Measurements from ENCODE around the gene IGFLR1.

Gene IGFLR1

DNA sequence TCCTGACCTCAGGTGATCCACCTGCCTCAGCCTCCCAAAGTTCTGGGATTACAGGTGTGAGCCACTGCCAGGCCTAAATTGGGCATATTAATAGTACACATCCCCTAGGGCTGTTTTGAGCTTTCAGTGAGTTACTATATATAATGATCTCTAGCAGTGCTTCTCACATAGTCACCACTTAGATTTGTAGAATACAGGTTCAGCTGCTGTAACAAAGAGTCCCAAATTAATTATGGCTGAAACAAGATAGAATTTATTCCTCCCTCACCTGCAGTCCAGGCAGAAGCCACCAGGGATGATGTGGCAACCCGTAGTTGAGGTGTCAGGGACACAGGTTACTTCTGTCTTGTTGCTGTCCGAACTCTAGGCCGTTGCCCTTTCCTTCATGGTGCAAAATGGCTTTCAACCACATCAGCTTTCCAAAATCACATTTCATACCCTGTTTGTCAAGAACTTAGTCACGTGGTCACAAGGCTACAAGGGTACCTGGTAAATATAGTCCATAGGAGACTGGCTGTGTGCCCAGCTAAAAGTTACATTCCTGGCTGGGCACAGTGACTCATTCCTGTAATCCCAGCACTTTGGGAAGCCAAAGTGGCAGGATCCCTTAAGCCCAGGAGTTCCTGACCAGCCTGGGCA is 18.6 kb upstream of the IGFLR1 start:
- Histone ChIP-seq H3K9me3 (ENCODE audit: low read length) (no peaks in the 10 kb centered on the region), H4K20me1 (ENCODE audit: insufficient read depth, low read length) (no peaks in the 10 kb centered on the region), H3K9ac (ENCODE audit: low read length) (no peak overlapping the region), H3K4me3 (ENCODE audit: low read depth, low read length, poor library complexity, severe bottlenecking) (no peak overlapping the region), H3K36me3 (ENCODE audit: insufficient read depth, low read length) (peaks cover 35% of the 10 kb centered on the region), H3K27ac (ENCODE audit: low read depth, low read length, poor library complexity, severe bottlenecking) (no peak overlapping the region), H3K27me3 (ENCODE audit: insufficient read depth, low read length) (no peaks in the 10 kb centered on the region), H3F3A (ENCODE audit: insufficient read depth, low read length) (no peaks in the 10 kb centered on the region), H3K9me2 (ENCODE audit: low read depth, low read length) (no peaks in the 10 kb centered on the region), H3K4me1 (ENCODE audit: insufficient read depth, low read length, severe bottlenecking) (peaks cover 21% of the 10 kb centered on the region), H3K4me2 (ENCODE audit: low read length) (no peak overlapping the region), H2AFZ (ENCODE audit: low read length) (no peak overlapping the region), H3K79me2 (ENCODE audit: insufficient read depth, low read length) (no peaks in the 10 kb centered on the region)
- no peak for TF ChIP-seq EZH2 (IDR thresholded peaks at IDR 0.05; ENCODE audit: borderline replicate concordance, low read length)
- TF ChIP-seq, protein P1, sequence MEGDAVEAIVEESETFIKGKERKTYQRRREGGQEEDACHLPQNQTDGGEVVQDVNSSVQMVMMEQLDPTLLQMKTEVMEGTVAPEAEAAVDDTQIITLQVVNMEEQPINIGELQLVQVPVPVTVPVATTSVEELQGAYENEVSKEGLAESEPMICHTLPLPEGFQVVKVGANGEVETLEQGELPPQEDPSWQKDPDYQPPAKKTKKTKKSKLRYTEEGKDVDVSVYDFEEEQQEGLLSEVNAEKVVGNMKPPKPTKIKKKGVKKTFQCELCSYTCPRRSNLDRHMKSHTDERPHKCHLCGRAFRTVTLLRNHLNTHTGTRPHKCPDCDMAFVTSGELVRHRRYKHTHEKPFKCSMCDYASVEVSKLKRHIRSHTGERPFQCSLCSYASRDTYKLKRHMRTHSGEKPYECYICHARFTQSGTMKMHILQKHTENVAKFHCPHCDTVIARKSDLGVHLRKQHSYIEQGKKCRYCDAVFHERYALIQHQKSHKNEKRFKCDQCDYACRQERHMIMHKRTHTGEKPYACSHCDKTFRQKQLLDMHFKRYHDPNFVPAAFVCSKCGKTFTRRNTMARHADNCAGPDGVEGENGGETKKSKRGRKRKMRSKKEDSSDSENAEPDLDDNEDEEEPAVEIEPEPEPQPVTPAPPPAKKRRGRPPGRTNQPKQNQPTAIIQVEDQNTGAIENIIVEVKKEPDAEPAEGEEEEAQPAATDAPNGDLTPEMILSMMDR (IDR thresholded peaks at IDR 0.05; ENCODE audit: low read length) = no peak

DNA sequence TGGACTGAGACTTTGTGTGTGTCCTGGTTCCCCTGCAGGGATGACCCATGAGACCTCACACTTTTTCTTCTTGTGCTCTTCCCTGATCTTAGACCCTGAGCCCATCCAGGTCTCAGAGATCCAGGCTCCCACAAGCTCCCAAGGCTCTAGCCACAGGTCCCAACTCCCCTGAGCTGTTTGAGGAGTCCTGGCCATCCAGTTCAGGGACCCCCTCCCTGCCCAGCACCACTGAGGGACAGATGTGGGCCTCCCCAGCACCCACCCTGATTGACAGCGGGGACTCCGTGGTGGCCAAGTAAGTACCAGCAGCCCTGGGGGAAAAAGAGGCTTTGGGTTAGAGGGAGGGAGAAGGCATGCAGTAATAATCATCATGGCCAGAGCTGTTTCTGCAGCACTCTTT is 17.4 kb upstream of the IGFLR1 start:
- H3K4me3 ChIP-seq (ENCODE audit: low read depth, low read length, poor library complexity, severe bottlenecking) = peak overlapping the region; percentile 92
- H3F3A ChIP-seq (ENCODE audit: insufficient read depth, low read length) = no peaks in the 10 kb centered on the region
- H3K27me3 ChIP-seq (ENCODE audit: insufficient read depth, low read length) = no peaks in the 10 kb centered on the region
- H3K9me2 ChIP-seq (ENCODE audit: low read depth, low read length) = no peaks in the 10 kb centered on the region
- peak overlapping the region; percentile 93; the same call in 1 of the 2 replicates for H3K9ac ChIP-seq (ENCODE audit: low read length)
- peak overlapping the region; percentile 73; the same call in 1 of the 2 replicates for H3K4me2 ChIP-seq (ENCODE audit: low read length)
- peaks cover 28% of the 10 kb centered on the region for H3K36me3 ChIP-seq (ENCODE audit: insufficient read depth, low read length)
- no peak overlapping the region for H3K27ac ChIP-seq (ENCODE audit: low read depth, low read length, poor library complexity, severe bottlenecking)
- H2AFZ ChIP-seq (ENCODE audit: low read length) = no peak overlapping the region
- H4K20me1 ChIP-seq (ENCODE audit: insufficient read depth, low read length) = no peaks in the 10 kb centered on the region
- peaks cover 21% of the 10 kb centered on the region for H3K4me1 ChIP-seq (ENCODE audit: insufficient read depth, low read length, severe bottlenecking)
- TF ChIP-seq EZH2 (IDR thresholded peaks at IDR 0.05; ENCODE audit: borderline replicate concordance, low read length) = no peak
- TF ChIP-seq, protein P1 (IDR thresholded peaks at IDR 0.05; ENCODE audit: low read length) = no peak
- no peaks in the 10 kb centered on the region for H3K79me2 ChIP-seq (ENCODE audit: insufficient read depth, low read length)
- H3K9me3 ChIP-seq (ENCODE audit: low read length) = no peaks in the 10 kb centered on the region

DNA sequence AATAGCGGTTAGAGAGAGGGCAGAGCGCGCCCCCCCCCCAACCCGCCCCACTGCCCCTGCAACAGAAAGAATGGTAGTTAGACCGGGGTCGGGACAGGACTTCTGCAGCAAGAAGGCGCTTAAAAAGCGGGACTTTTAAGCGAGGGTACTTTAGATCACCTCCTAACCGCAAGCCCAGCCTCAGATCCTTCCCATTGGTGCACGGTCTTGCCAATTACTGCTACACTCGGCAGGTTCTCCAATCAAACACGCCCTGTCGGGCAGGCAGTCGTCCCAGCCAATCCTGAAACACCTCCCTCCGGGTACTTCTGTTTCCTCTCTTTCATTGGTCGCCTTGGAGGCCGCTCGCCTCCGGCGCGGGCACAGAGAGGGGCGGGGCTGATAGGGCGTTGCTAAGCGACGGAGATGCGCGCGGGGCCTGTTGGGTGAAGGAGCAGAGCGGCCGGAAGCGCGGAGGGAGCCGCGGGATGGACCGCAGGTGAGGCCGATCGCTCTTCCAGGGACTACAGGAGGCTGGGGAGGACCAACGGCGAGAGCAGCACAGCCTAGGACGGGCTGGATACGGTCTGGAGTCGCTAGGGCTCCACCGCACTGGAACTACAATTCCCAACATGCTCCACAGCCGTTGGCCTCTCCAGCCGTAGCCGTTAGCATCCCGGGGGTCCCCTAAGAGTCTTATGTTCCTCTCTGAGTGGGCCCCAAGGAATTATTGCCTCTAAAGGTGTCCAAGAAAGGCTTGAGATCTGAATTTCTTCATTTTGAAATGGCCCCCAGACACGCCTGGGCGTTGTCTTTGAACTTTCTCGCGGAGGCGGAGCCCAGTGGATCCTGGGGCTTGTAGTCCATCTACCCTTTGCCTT is 15.7 kb upstream of the IGFLR1 start, which contains the start of gene PROSER3:
Gene PROSER3 (plus strand): TSS at position 428 of the 860 bp plus-strand sequence. CDS start 40 bp downstream, at position 468.
- no peaks in the 10 kb centered on the region for H3K79me2 ChIP-seq (ENCODE audit: insufficient read depth, low read length)
- no peak within 1 kb of the TSS for H2AFZ ChIP-seq (ENCODE audit: low read length)
- H3K9me3 ChIP-seq (ENCODE audit: low read length) = no peaks in the 10 kb centered on the region
- H4K20me1 ChIP-seq (ENCODE audit: insufficient read depth, low read length) = no peaks in the 10 kb centered on the region
- H3K27me3 ChIP-seq (ENCODE audit: insufficient read depth, low read length) = no peaks in the 10 kb centered on the region
- no peak for TF ChIP-seq EZH2 (IDR thresholded peaks at IDR 0.05; ENCODE audit: borderline replicate concordance, low read length)
- TF ChIP-seq, protein P1 (IDR thresholded peaks at IDR 0.05; ENCODE audit: low read length) = no peak
- peaks cover 21% of the 10 kb centered on the region for H3K4me1 ChIP-seq (ENCODE audit: insufficient read depth, low read length, severe bottlenecking)
- H3K27ac ChIP-seq (ENCODE audit: low read depth, low read length, poor library complexity, severe bottlenecking) = peak within 1 kb of the TSS; percentile 85
- H3K9me2 ChIP-seq (ENCODE audit: low read depth, low read length) = no peaks in the 10 kb centered on the region
- peak within 1 kb of the TSS; percentile 93 for H3K9ac ChIP-seq (ENCODE audit: low read length)
- H3F3A ChIP-seq (ENCODE audit: insufficient read depth, low read length) = no peaks in the 10 kb centered on the region
- peak within 1 kb of the TSS; percentile 92 for H3K4me3 ChIP-seq (ENCODE audit: low read depth, low read length, poor library complexity, severe bottlenecking)
- peak within 1 kb of the TSS; percentile 81 for H3K4me2 ChIP-seq (ENCODE audit: low read length)
- peaks cover 25% of the 10 kb centered on the region for H3K36me3 ChIP-seq (ENCODE audit: insufficient read depth, low read length)

All from OCI-LY1 (cell line).